ENCODE results near the gene TPRG1. TPM values are rescaled to one million over a fixed set of nuclear protein-coding genes. Genes with fewer than 3 reads are reported as not detected.
A peak's percentile ranks its signal among the peaks of the same experiment; 100 is the strongest.

Gene TPRG1
- total RNA-seq (not detected in 2 replicates), polyA plus RNA-seq (0.30 and 0.49 TPM in 2 replicates), polyA minus RNA-seq (0.90 and 2.1 TPM in 2 replicates), Bru-seq, nascent RNA (percentile 25 among the genes with signal in this experiment), BruChase-seq, experiment 1, labeled RNA remaining after a 6-hour chase (percentile 41 among the genes with signal in this experiment), BruChase-seq, experiment 2, labeled RNA remaining after a 2-hour chase (percentile 34 among the genes with signal in this experiment)
- polyA plus RNA-seq (2011; cell fraction: cytosol; rRNA removed) = 0.12 TPM in 1 of 2 replicates, not detected in the other
- polyA plus RNA-seq (2011; cell fraction: nucleus; rRNA removed) = 2.0 TPM in 2 replicates
- polyA plus RNA-seq (2012) = not detected in 2 replicates
- polyA minus RNA-seq (2011; cell fraction: cytosol; rRNA and poly(A)+ RNA removed) = not detected
- 2.0 and 4.5 TPM in 2 replicates for polyA minus RNA-seq (2011; cell fraction: nucleus; rRNA and poly(A)+ RNA removed)
- long read RNA-seq, partial matches to known transcripts = 0 of 1 reads
- long read RNA-seq, other reads (novel, unspliced or antisense) = 1 of 1 reads

GRCh38 chr3:189171707-189172106 is at the start of gene TPRG1:
Gene TPRG1 (plus strand): TSS chr3:189171971. CDS start chr3:189207385, 35,414 bp downstream.
- Histone ChIP-seq H3K4me1 (ENCODE audit: control insufficient read depth, extremely low read depth, insufficient read depth, low read length) (no peaks in the 10 kb centered on the region), H2AFZ (ENCODE audit: low read depth, low read length) (no peak within 1 kb of the TSS), H3K4me2 (ENCODE audit: insufficient read depth, low read length) (no peak within 1 kb of the TSS), H3K27me3 (ENCODE audit: control insufficient read depth in 2 of 2, insufficient read depth in 2 of 2, low read length in 2 of 2) (peaks cover 0 to 2% of the 10 kb centered on the region in 2 experiments), H3K36me3 (ENCODE audit: control insufficient read depth in 2 of 2, extremely low read depth in 1 of 2, insufficient read depth in 2 of 2, low read length in 2 of 2) (no peaks in the 10 kb centered on the region), H3K9me3 (replicated peaks; ENCODE audit: control insufficient read depth, insufficient read depth, low read length) (no peaks in the 10 kb centered on the region), H3K79me2 (ENCODE audit: control insufficient read depth, insufficient read depth, low read length) (no peaks in the 10 kb centered on the region), H4K20me1 (replicated peaks; ENCODE audit: control insufficient read depth, extremely low read depth, insufficient read depth, low read length) (no peaks in the 10 kb centered on the region), H3K4me3 (replicated peaks in 1 of 3; ENCODE audit: insufficient read depth in 1 of 3, low read depth in 1 of 3, low read length in 3 of 3) (no peak within 1 kb of the TSS), H3K9ac (replicated peaks; ENCODE audit: extremely low read depth, insufficient read depth, low read length) (no peak within 1 kb of the TSS), H3K27ac (ENCODE audit: insufficient read depth, low read depth, low read length) (no peak within 1 kb of the TSS), H3K9me1 (replicated peaks; ENCODE audit: control insufficient read depth, extremely low read depth, insufficient read depth, low read length) (no peaks in the 10 kb centered on the region)
- TF ChIP-seq EZH2 (IDR thresholded peaks at IDR 0.05; ENCODE audit: borderline replicate concordance, low read depth, low read length, severe bottlenecking) = no peak
- TF ChIP-seq POLR2AphosphoS5 (IDR thresholded peaks at IDR 0.05; ENCODE audit: insufficient read depth, low read depth, low read length) = no peak
- TF ChIP-seq CTCF (IDR thresholded peaks at IDR 0.05; ENCODE audit: extremely low read depth in 1 of 2, insufficient read depth in 1 of 2, low read depth in 1 of 2, low read length in 2 of 2) = no peak
- no peak for TF ChIP-seq POLR2A (IDR thresholded peaks at IDR 0.05; ENCODE audit: low read depth, low read length)
- no peak for TF ChIP-seq JUN (IDR thresholded peaks at IDR 0.05; ENCODE audit: borderline replicate concordance, insufficient read depth, insufficient read length, low read depth)
- TF ChIP-seq GATA2 (IDR thresholded peaks at IDR 0.05; ENCODE audit: insufficient read depth, insufficient read length, low read depth, low read length) = no peak
- no peak for TF ChIP-seq MAX (IDR thresholded peaks at IDR 0.05; ENCODE audit: insufficient read depth, insufficient read length)
- no peak for TF ChIP-seq FOS (IDR thresholded peaks at IDR 0.05; ENCODE audit: borderline replicate concordance, insufficient read depth, low read length)
- no peak for TF ChIP-seq MYC (IDR thresholded peaks at IDR 0.05; ENCODE audit: low read depth, low read length)
- no TSS peak for BruUV-seq (replicated peaks)
- DNase-seq (ENCODE audit: low read depth, low spot score) = no peak
- dilution Hi-C loops (cut with MboI; ENCODE audit: extremely low pct_ligation_motif_present, low sequenced_read_pairs) (no loop called here), intact Hi-C loops (cut with micrococcal nuclease) (loop anchor here (5.0 kb wide), 1 partner anchor 61 kb away; no protein-coding TSS in a partner anchor)
- ChIA-PET CTCF (no interaction called here), POLR2A (no interaction called here)
- no peak for FAIRE-seq

Data from endothelial cell of umbilical vein (primary cell).